CD4-positive, alpha-beta T cell treated with Interleukin-6 at 100 ng/mL for 8 hours (primary cell): ENCODE measurements around the gene IQGAP1.

Experiments
- DNase-seq: peaks from one replicate; pipeline ENCODE4 v3.0.0-alpha.2; 2020; ENCODE audit warnings: mixed read lengths, low spot score

The IQGAP1 gene

DNA sequence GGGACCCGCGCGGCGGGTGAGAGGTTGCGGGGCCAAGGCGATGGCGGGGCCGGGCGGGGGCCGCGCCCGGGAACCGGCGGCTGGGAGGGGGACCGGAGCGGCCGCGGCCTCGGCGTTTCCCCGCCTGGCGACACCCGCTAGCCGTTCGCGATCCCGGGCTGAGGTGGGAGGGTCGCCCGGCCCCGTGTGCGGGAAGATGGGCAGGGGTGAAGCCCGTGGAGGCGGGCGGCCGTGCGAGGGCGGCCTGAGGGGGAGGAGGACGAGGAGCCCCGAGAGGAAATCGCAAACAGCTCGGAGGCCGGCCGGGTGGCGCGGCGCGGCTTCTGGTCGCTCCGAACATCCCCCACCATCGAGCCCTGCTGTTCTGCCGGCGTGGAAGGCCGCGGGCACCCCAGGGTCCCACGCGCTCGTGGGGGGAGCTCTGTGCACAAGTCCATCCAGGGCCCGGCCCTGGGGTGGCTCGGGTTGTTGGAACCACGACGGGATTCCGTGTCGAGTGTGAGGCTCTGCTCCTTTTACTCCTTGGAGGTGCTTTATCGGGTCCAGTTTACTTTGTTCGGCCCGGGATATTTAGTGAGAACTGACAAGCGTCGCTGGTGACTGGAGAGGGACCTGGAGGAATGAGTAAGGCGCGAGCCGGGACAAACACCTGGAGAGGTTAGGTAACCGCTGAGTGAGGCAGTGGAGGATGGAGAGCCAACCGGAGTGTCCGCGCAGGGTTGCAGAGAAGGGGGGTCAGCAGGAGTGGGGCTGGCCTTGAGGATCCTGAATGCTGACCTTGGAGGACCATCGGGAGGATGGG, 142.4 kb downstream of the IQGAP1 start:
- DNase-seq: peak; percentile 43

DNA sequence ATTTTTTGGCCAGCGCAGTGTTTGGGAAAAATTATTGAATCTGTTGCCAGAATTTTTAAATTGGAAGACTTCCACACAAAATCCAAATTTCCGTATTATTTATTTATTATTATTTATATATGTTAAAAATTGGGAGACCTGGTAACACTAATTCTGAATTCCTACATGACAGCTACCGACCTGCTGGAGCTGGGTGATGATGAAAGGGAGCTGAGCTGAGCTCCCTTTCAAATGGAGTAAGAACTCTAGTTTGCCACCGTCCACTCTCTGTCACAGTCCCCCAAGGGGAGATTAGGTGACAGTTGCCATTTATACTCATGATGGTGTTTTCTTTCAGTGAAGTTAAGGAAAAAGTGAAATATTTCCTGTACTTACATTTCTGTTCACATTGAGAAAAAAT, 143.1 kb downstream of the IQGAP1 start:
- DNase-seq: no peak

DNA sequence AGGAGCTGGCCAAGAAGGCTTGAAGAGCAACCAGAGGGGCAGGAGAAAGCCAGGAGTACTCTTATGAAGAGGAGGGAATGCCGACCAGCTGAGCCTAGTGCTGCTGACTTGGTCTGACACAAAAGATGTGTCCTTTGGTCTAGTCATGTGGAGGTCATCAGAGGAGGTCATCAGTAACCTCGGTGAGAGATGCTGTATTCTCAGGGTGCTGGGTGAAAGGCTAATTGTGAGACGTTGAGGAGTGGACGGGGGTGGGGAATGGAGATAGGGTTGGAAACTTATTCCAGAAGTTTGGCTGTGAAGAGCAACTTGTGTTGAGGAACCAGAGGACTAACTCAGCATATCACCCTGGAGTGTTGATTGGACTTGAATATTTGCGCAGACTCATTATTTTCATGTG, 147.2 kb downstream of the IQGAP1 start:
- no peak for DNase-seq

DNA sequence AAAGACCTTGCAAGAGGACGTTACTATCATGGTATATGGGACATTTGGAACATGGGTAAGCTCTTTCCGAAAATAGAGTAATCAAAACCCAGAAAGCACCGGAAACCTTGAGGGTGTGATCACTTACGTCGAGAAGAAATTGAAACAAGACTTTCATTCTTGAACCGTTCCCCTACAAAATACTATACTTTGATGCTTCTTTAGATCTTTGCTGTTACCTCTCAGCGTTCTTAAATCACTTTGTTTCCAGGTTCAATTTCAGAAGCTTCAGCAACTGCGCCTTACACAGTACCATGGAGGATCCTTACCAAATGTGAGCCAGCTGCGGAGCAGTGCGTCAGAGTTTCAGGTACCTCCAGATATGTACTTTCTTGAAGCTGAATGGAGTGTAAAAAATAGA, 151.7 kb downstream of the IQGAP1 start:
- DNase-seq: peak; percentile 48

GRCh38 chr15:90540768-90541167, 152.7 kb downstream of the IQGAP1 start:
- no peak for DNase-seq

GRCh38 chr15:90545095-90545494, 157.1 kb downstream of the IQGAP1 start:
- DNase-seq: no peak

DNA sequence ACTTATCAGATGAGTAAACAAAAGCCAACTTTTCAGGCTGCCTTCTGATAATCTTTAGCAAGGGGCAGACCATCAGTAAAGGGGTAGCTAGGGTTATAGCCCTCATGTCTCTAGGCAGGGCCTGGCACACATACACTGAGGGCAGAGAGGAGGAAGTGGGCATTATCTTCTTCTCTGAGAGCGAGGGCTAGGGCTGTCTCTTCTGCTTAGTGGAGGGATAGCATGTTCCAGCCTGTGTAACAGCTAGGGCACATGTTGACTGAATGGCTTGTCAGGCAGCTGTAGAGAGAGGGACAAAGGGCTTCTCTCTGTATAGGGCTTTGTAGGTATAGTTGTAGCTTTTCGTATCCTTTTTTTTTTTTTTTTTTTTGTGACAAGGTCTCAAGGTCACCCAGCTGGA, 159.5 kb downstream of the IQGAP1 start:
- no peak for DNase-seq

DNA sequence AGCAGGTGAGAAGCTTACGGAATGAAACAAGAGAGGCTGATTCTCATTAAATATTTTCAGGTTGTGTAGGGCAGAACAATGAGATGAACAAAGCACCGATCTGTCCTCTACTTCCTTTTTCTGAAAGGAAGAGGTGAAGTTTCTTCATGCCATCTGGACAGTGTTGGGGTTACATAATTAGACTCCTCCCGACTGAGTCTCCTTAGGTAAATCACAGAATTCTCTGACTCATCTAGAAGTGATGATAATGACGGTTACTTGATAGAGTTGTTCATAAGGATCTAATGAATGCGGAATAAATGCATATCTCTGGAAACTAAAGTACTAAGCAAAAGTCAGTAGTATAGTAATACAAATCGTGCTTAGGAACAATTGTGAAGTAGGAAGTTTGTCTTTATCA, 162.9 kb downstream of the IQGAP1 start:
- DNase-seq: no peak
